Fibroblast of villous mesenchyme (primary cell): ENCODE data around the gene PRR29. TPM values are rescaled to one million over a fixed set of nuclear protein-coding genes. Genes with fewer than 3 reads are reported as not detected.

Source experiments
- DNase-seq: peaks from one replicate; pipeline ENCODE4 v3.0.0-alpha.2; 2010; ENCODE audit warnings: low read depth
- H3K4me3 ChIP-seq: 2 replicates; pipeline ENCODE4 v1.5.1; 2011; ENCODE audit warnings: low read depth, mild to moderate bottlenecking, low read length
- CTCF ChIP-seq: IDR thresholded peaks from 2 replicates; pipeline ENCODE4 v1.5.1; 2012; ENCODE audit warnings: low read depth, mild to moderate bottlenecking, low read length; ENCODE audit not compliant: insufficient read depth
- total RNA-seq: library from RNA; depleted of rRNA; stranded (reverse); fragments of >200 nt; gene quantifications from 2 replicates; pipeline ENCODE4 v1.2.3, GENCODE V29; 2012

Gene PRR29
- total RNA-seq, 1 donor, result under 0.01 TPM

- H3K4me3 ChIP-seq, result no peak overlapping the region
- TF ChIP-seq CTCF, result no peak
- no peak for DNase-seq
These were observed 39.7 kb downstream of the PRR29 start for GRCh38 chr17:64037802-64038201.

GRCh38 chr17:64038331-64039105 lies 40.4 kb downstream of the PRR29 start:
- H3K4me3 ChIP-seq, result no peak overlapping the region
- DNase-seq, result no peak
- TF ChIP-seq CTCF, result no peak

- no peak for DNase-seq
- no peak for TF ChIP-seq CTCF
- no peak overlapping the region for H3K4me3 ChIP-seq
These were observed 40.9 kb downstream of the PRR29 start for GRCh38 chr17:64039106-64039400.

DNA sequence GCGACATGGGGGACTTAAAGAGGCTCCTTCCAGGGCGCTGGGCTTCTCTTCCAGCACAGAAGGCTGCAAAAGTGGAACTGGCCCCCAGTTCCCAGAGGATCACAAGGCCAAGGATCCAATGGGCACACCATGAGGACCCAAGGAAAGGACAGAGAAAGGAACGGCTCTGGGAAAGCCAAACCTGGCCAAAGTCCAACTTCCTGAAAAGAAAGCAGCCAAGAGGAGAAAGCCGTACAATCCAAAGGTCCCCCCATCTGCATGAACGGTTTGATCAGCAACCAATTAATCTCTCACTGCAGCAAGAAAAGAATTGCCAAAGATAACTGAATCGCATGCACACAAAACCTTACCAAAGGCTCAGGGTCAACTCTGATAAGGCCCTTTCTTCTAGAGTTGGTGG lies 42.1 kb downstream of the PRR29 start:
- TF ChIP-seq CTCF, result no peak
- H3K4me3 ChIP-seq, result no peak overlapping the region
- no peak for DNase-seq

DNA sequence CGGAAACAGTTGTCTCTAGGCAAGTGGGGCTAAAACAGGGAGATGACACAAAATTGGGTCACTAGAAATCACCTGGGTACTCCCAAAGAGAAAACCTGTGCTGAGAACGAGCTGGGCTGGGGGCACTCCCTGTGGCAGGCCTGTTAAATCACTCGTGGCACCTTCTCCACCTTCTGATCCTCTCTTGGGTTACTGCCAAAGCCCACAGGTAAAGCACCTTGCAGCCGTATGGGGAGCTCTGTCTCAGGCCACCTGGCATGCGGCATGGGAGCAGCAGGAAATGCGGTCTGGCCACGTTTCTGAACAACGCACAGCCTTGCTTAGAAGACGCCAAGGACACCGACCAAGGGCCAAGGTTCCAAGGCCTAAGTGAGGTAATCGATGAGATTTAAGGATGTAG lies 43.8 kb downstream of the PRR29 start:
- no peak for TF ChIP-seq CTCF
- DNase-seq, result no peak
- no peak overlapping the region for H3K4me3 ChIP-seq

- DNase-seq, result no peak
- H3K4me3 ChIP-seq, result no peak overlapping the region
- TF ChIP-seq CTCF, result no peak
These were observed 44.7 kb downstream of the PRR29 start for GRCh38 chr17:64042700-64043485.
